Fibroblast of lung (primary cell): ENCODE measurements around the gene GRID1.

Experiments used
- CTCF ChIP-seq, 2 donors: IDR thresholded peaks in 1 of 2; conservative IDR thresholded peaks in 1 of 2; 1 replicate in 1 of 2; 2 replicates in 1 of 2; pipeline ENCODE4 v1.5.1; 2011 to 2012; ENCODE audit warnings: low read length in 2 of 2, control low read depth in 1 of 2, inconsistent platforms in 1 of 2, low read depth in 1 of 2, mild to moderate bottlenecking in 1 of 2
- EZH2 ChIP-seq: IDR thresholded peaks from 2 replicates; pipeline ENCODE4 v1.5.1; 2012; ENCODE audit warnings: low read length, control low read depth, mild to moderate bottlenecking; ENCODE audit errors: missing control alignments

GRCh38 chr10:86195521-86196157 is 171.0 kb downstream of the GRID1 start:
- TF ChIP-seq EZH2 (no peak), CTCF (conservative IDR thresholded peaks at IDR 0.05 in 1 of 2, IDR thresholded peaks at IDR 0.05 in 1 of 2; ENCODE audit: low read depth in 1 of 2, low read length in 2 of 2) (no peak)
